Fibroblast of gingiva (primary cell): Measurements from ENCODE around the gene AHCYL2.
"Not testable (repeated sequence)": the region's sequence is repeated elsewhere in the genome, so short reads cannot be mapped to it uniquely, and the experiment has no call there.

Experiments
- DNase-seq: peaks from one replicate; pipeline ENCODE4 v3.0.0-alpha.2; 2011; ENCODE audit warnings: low read depth

The AHCYL2 gene

GRCh38 chr7:129353104-129353503, 128.3 kb downstream of the AHCYL2 start:
- not testable (repeated sequence) for DNase-seq

- DNase-seq, result no peak
These were observed 129.8 kb downstream of the AHCYL2 start for GRCh38 chr7:129354428-129355157.

- no peak for DNase-seq
These were observed 131.3 kb downstream of the AHCYL2 start for GRCh38 chr7:129356176-129356575.

- DNase-seq, result no peak
These were observed 134.3 kb downstream of the AHCYL2 start for GRCh38 chr7:129359176-129359575.

- no peak for DNase-seq
These were observed 134.8 kb downstream of the AHCYL2 start for GRCh38 chr7:129359638-129360037.

GRCh38 chr7:129361771-129362170, 136.9 kb downstream of the AHCYL2 start:
- DNase-seq, result no peak

- DNase-seq, result no peak
These were observed 137.7 kb downstream of the AHCYL2 start for GRCh38 chr7:129362496-129362895.

- no peak for DNase-seq
These were observed 142.5 kb downstream of the AHCYL2 start for GRCh38 chr7:129367349-129367699.

- DNase-seq, result peak; percentile 44
These were observed 143.0 kb downstream of the AHCYL2 start for GRCh38 chr7:129367700-129368388.

- no peak for DNase-seq
These were observed 143.7 kb downstream of the AHCYL2 start for GRCh38 chr7:129368389-129368986.

- not testable (repeated sequence) for DNase-seq
These were observed 144.6 kb downstream of the AHCYL2 start for GRCh38 chr7:129369447-129369846.

- no peak for DNase-seq
These were observed 146.0 kb downstream of the AHCYL2 start for GRCh38 chr7:129370812-129371211.

- DNase-seq, result no peak
These were observed 146.7 kb downstream of the AHCYL2 start for GRCh38 chr7:129371487-129371886.

GRCh38 chr7:129373651-129374428, 149.0 kb downstream of the AHCYL2 start:
- DNase-seq, result no peak

GRCh38 chr7:129375141-129375938, 150.5 kb downstream of the AHCYL2 start:
- no peak for DNase-seq

- peak; percentile 8 for DNase-seq
These were observed 151.4 kb downstream of the AHCYL2 start for GRCh38 chr7:129376076-129376777.

- peak; percentile 3 for DNase-seq
These were observed 152.2 kb downstream of the AHCYL2 start for GRCh38 chr7:129376778-129377700.

- no peak for DNase-seq
These were observed 157.1 kb downstream of the AHCYL2 start for GRCh38 chr7:129381710-129382484.

GRCh38 chr7:129383542-129384132, 158.8 kb downstream of the AHCYL2 start:
- no peak for DNase-seq
